Keratinocyte (primary cell): ENCODE results near the gene MIGA2.

ENCODE experiments used
- CTCF ChIP-seq, 3 experiments: IDR thresholded peaks in 1 of 3; conservative IDR thresholded peaks in 1 of 3; optimal IDR thresholded peaks in 1 of 3; 2 replicates in 2 of 3; 3 replicates in 1 of 3; pipeline versions ENCODE3 to v1.5.1; 2011; ENCODE audit warnings: low read length in 3 of 3, mild to moderate bottlenecking in 3 of 3, moderate library complexity in 2 of 3, control low read depth in 1 of 3, inconsistent platforms in 1 of 3; ENCODE audit not compliant: insufficient read depth in 2 of 3; ENCODE audit errors: extremely low read depth in 1 of 3
- EZH2 ChIP-seq: IDR thresholded peaks from one replicate; pipeline ENCODE4 v1.6.1; 2012; ENCODE audit warnings: inconsistent platforms, mild to moderate bottlenecking, low read length, moderate library complexity

DNA sequence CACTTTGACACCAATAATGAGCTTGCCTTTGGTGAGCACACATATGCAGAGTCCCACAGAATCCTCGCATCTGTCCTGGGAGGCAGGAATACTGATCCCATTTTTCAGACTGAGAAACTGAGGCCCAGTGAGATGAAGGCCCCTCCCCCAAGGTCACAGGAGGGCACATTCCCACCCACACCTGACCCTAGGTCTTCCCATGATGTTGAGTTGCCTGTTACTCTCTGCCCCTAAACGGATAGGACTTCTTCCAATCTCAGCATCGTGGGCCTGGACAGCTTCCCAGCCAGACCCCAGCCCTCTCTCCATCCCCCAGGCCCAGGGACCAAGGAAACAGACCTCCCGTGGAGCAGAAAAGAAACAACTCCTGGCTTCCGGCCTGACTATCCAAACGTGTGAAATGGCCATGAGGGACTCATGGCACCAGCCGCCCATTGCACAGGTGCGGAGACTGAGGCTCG lies 9.2 kb upstream of the MIGA2 start:
- TF ChIP-seq EZH2 (no peak), CTCF (optimal IDR thresholded peaks at IDR 0.05 in 1 of 3, IDR thresholded peaks at IDR 0.05 in 1 of 3, conservative IDR thresholded peaks at IDR 0.05 in 1 of 3; ENCODE audit: extremely low read depth in 1 of 3, insufficient read depth in 2 of 3, low read length in 3 of 3) (no peak)
